Measurements from ENCODE around the gene RPS21.

Gene RPS21

DNA sequence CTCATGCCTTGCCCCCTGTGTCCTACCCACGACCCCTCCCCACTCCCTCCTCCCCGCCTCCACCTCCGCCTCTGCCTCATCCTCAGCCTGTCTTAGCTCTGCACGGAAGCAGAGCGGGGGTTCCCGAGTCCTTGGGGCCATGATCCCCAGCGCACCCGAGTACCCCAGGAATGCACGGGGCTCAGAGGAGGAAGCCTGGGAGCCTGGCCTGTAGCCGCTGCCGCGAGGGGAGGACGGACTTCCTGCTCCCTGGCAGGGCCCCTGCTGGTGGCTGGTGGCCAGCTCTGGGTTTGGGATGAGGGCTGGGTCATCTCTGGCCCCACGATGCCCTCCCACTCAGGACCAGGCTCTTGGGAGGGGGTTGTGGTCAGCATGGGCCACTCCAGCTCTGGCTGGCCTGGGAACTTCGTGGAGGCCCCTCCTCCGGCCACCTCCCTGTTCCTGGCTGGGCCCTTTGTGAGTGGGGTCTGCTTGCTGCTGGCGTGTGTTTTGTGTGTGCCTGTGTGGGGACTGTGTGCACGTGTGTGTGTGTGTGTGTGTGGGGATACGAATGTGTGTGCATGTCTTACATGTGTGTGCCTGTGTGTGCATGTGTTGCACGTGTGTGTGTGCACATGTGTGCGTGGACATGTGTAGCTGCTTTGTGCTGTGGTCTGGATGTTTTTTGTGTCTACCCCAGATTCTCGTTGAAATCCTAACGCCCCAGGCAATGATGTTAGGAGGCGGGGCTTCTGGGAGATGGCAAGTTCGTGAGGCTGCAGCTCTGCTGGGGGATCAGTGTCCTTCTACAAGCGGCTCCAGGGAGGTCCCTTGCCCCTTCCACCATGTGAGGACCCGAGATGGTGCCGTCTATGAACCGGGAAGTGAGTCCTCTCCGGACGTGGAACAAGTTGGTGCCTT, 41.7 kb downstream of the RPS21 start:
- no peak for DNase-seq

DNA sequence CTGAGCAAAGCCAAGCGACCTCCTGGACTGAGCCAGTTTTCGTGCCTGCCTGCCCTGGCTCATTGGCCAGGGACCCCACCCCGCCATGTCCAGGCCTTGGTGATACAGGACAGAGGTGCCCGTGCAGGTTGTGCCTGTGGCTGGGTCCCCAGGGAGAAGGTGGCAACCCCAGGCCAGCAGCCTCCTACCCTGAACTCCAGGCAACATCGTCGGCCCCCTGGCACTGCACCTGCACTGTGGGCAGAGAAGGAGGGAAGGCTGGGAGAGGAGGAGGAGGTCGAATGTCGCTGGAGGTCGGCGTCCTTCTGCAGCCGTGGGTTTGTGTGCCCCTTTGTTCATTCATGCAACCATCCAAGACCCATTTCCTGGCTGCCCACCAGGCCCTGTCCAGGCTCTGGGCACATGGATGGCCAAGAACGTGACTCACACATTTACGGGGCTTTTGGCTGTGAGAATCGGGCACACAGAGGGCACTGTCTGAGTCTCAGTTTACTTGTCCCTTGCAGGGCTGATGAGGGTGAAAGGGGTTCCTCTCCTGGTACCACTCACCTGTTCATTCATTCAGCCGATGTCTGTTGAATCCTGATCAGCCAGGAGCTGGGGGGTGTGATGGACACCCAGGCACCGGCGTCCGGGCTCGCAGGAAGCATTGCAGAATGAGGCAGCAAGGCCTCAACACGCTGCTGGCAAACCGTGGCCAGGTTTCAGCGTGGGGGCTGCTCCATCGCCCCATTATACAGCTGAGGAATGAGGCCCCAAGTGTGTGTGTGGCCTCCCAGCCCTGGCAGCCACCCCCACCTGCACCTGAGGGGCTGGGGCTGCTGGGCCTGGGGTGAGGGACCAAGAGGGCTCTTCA, 42.8 kb downstream of the RPS21 start:
- no peak for DNase-seq

GRCh38 chr20:62430311-62430853, 43.5 kb downstream of the RPS21 start:
- no peak for DNase-seq

DNA sequence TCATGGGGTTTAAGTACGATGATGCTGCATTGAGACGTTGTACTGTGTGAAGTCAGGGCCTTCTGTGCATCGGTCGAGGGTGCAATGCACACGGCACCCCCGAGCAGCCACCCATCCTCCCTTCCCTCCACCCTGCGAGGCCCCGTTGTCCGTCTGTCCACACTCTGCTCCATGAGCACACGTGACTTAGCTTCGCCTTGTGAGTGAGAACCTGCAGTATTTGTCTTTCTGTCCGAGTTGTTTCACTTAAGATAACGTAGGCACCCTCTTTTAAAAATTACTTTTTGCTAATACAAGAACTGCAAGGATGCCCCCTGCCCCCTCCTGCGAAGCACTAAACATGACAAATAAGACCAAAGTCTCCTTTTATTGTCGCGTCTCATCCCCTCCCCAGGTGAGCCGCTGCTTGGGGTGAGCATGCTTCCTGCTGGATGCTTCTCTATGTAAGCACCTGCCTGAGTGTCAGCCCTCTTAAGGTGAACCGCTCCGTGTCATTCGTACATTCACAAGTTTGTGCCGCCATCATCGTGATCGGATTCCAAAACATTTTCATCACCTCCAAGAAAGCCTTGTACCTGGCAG, 44.1 kb downstream of the RPS21 start:
- DNase-seq: no peak

DNA sequence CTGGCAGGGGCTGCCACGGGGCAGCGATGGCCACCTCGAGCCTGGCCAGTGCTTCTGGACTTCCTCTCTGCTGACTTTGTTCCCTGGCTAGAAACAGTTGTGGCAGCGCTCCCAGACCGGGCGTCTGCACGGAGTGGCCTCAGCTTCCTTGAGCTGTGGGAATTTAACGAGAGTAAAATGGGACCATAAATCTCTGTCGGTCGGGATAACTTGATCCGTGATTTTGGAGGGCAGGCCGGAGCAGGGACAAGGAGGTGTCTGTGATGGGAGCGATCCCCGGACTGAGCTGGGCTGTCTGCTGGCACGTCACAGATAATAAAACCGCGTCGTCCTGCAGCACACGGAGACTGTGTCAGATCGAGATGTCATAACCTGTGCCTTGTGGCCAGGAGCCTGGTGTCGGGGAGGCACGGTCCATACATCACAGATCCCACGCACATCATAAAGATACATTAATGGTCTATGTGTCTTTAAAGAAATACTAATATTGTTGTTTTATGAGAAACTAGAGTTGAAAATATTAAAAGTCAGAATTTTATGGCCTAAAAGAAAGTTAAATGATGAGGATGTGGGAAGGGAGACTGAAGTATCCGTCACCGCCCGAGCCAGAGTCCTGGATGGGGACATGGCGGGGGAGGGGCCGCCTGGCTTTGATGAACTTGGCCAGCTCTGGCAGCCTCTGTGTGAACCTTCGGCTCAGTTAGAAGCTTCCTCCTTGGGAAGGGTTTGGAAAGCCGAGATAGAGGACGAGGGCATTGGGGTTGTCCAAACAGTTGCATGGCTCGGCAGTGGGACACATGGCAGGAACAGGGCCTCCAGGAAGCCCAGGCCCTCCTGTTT, 47.0 kb downstream of the RPS21 start:
- no peak for DNase-seq

GRCh38 chr20:62436692-62437091, 49.8 kb downstream of the RPS21 start:
- DNase-seq: no peak

DNA sequence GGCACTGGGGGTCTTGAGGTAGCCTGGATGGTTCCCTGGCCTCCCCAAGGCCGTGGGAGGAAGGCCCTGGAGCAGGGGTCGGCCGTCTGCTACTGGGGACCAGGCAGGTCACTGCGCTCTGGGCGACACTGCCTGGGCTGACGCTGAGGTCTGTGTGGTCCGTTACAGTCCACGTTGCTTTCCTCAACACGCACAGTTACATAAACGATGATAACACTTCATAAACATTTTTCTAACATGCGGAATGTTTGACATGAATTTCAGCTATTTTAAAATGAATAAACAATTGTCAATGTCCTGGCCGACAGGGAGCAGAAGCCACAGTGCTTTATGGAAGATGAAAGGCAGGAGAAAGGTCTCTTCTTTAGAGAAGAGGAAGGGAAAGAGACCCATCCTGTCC, 50.6 kb downstream of the RPS21 start:
- DNase-seq: no peak

DNA sequence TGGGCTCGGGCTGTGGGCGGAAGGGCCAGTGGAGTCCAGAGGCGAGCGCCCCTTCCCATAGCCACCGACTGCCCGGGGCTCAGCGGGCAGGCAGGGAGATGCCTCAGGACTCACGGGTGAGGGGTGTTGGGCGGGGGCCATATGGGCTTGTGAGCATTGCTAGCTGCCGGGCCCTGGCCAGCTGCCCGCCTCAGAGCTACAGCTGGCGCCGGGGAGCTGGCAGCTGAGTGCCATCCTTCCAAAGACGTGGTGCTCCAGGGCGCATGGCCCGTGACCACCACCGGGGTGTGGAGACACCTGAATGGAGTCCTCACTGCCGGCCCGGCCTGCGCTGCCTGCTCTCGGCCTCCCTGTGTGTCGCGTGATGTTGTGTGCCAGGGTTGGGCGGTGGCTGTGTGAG, 51.0 kb downstream of the RPS21 start:
- no peak for DNase-seq
